ENCODE measurements around the gene CACFD1.

DNA sequence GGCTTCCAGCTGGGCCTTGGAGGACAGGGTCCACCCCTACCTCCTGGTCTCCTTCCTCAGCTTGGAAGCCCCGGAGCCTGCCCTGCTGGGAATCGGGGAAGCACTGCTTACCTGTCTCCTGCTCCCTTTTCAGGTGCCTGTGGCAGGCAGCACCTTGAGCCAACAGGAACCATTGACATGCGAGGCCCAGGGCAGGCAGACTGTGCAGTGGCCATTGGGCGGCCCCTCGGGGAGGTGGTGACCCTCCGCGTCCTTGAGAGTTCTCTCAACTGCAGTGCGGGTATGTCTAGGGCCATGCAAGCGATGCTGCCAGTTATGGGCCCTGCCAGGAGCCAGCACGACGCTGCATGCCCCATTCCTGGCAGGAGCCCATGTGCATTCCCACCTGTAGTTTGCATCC, 3.8 kb upstream of the CACFD1 start:
- TF ChIP-seq CTCF (IDR thresholded peaks at IDR 0.05): no peak
- TF ChIP-seq POLR2A (IDR thresholded peaks at IDR 0.05): no peak

Data from body of pancreas (tissue), 4 donors.